GM23338 (cell line): ENCODE data around the gene CELF2. TPM values are rescaled to one million over a fixed set of nuclear protein-coding genes. Genes with fewer than 3 reads are reported as not detected.

ENCODE experiments used
- ATAC-seq: fragments of 200-7000 bp; cut with Tn5 transposase; 3 replicates; pipeline ENCODE4 v1.9.1; 2020
- DNase-seq: peaks from one replicate; pipeline ENCODE4 v3.0.0-alpha.2; 2015; ENCODE audit warnings: low spot score
- H2AFZ ChIP-seq: fragments of 200-600 bp; sonication (generic); 2 replicates; pipeline ENCODE4 v1.8.0; 2016; ENCODE audit warnings: antibody characterized with exemption, mild to moderate bottlenecking, moderate library complexity
- H3F3A ChIP-seq: fragments of 200-600 bp; sonication (generic); replicated peaks from 2 replicates; pipeline ENCODE4 v1.8.0; 2017; ENCODE audit warnings: antibody characterized with exemption, mixed run types, low read depth
- H3K27ac ChIP-seq: fragments of 200-600 bp; sonication (generic); 2 replicates; pipeline ENCODE4 v1.6.1; 2016; ENCODE audit warnings: low read depth
- H3K27me3 ChIP-seq: fragments of 200-600 bp; sonication (generic); 2 replicates; pipeline ENCODE4 v1.8.0; 2016; ENCODE audit warnings: mild to moderate bottlenecking, mixed run types, moderate library complexity; ENCODE audit not compliant: insufficient read depth
- H3K36me3 ChIP-seq: fragments of 200-600 bp; sonication (generic); 2 replicates; pipeline ENCODE4 v1.8.0; 2016; ENCODE audit warnings: mild to moderate bottlenecking; ENCODE audit not compliant: insufficient read depth
- H3K4me1 ChIP-seq: fragments of 200-600 bp; sonication (generic); 2 replicates; pipeline ENCODE4 v1.8.0; 2016; ENCODE audit warnings: mild to moderate bottlenecking, moderate library complexity; ENCODE audit not compliant: insufficient read depth
- H3K4me2 ChIP-seq: fragments of 200-600 bp; sonication (generic); 2 replicates; pipeline ENCODE4 v1.7.1; 2017; ENCODE audit warnings: mixed run types
- H3K4me3 ChIP-seq: fragments of 200-600 bp; sonication (generic); 2 replicates; pipeline ENCODE4 v1.6.1; 2016; ENCODE audit warnings: mixed run types
- H3K79me2 ChIP-seq: fragments of 200-600 bp; sonication (generic); replicated peaks from 2 replicates; pipeline ENCODE4 v1.8.0; 2017; ENCODE audit warnings: mild to moderate bottlenecking; ENCODE audit not compliant: insufficient read depth
- H3K9me2 ChIP-seq: fragments of 200-600 bp; sonication (generic); 2 replicates; pipeline ENCODE4 v1.8.0; 2017; ENCODE audit not compliant: insufficient read depth
- H4K20me1 ChIP-seq: fragments of 200-600 bp; sonication (generic); replicated peaks from 2 replicates; pipeline ENCODE4 v1.8.0; 2017; ENCODE audit warnings: mild to moderate bottlenecking; ENCODE audit not compliant: insufficient read depth
- H3K27ac Mint-ChIP-seq: 2 replicates; pipeline ENCODE4 v1.8.0; 2020; ENCODE audit warnings: inconsistent platforms, mild to moderate bottlenecking, moderate library complexity, mixed read lengths
- H3K27me3 Mint-ChIP-seq: 3 replicates; pipeline ENCODE4 v1.8.0; 2022; ENCODE audit warnings: low read depth, mild to moderate bottlenecking, moderate library complexity, mixed read lengths, inconsistent platforms; ENCODE audit not compliant: insufficient read depth, poor library complexity
- H3K36me3 Mint-ChIP-seq: 3 replicates; pipeline ENCODE4 v1.8.0; 2021; ENCODE audit warnings: low read depth, mild to moderate bottlenecking, inconsistent platforms, moderate library complexity, mixed read lengths
- H3K4me1 Mint-ChIP-seq: 3 replicates; pipeline ENCODE4 v1.8.0; 2020; ENCODE audit warnings: mild to moderate bottlenecking, inconsistent platforms, mixed read lengths
- H3K4me3 Mint-ChIP-seq: 3 replicates; pipeline ENCODE4 v1.8.0; 2021; ENCODE audit warnings: moderate library complexity, mild to moderate bottlenecking, inconsistent platforms, mixed read lengths
- H3K9me3 Mint-ChIP-seq: 3 replicates; pipeline ENCODE4 v1.8.0; 2020; ENCODE audit warnings: moderate library complexity, mild to moderate bottlenecking, inconsistent platforms, mixed read lengths
- CREB1 ChIP-seq: fragments of 250-450 bp; sonication (Bioruptor Pico); IDR thresholded peaks from 2 replicates; pipeline ENCODE4 v1.5.0; 2020; ENCODE audit warnings: low read depth, mild to moderate bottlenecking, moderate library complexity
- CTCF ChIP-seq, 2 experiments: fragments of 200-600 bp in 1 of 2; sonication (generic) in 1 of 2; conservative IDR thresholded peaks; 2 replicates each; pipeline versions ENCODE4 v1.5.1 to v1.6.1; 2016 to 2017; ENCODE audit warnings: antibody characterized with exemption in 2 of 2, low read depth in 2 of 2, mild to moderate bottlenecking in 2 of 2, moderate library complexity in 1 of 2
- ETS1 ChIP-seq: IDR thresholded peaks from 2 replicates; pipeline ENCODE4 v1.6.1; 2016; ENCODE audit warnings: antibody characterized with exemption
- EZH2 ChIP-seq: fragments of 200-600 bp; sonication (generic); IDR thresholded peaks from one replicate; pipeline ENCODE4 v1.8.0; 2017; ENCODE audit warnings: antibody characterized with exemption, mild to moderate bottlenecking, low read depth; ENCODE audit not compliant: unreplicated experiment
- JUNB ChIP-seq: IDR thresholded peaks from one replicate; pipeline ENCODE4 v1.6.1; 2016; ENCODE audit warnings: antibody characterized with exemption; ENCODE audit not compliant: unreplicated experiment
- NANOG ChIP-seq: IDR thresholded peaks from 2 replicates; pipeline ENCODE4 v1.6.1; 2016; ENCODE audit warnings: antibody characterized with exemption, borderline replicate concordance
- POLR2AphosphoS5 ChIP-seq: IDR thresholded peaks from 2 replicates; pipeline ENCODE4 v1.6.1; 2016; ENCODE audit warnings: antibody characterized with exemption, low read depth
- REST ChIP-seq: IDR thresholded peaks from one replicate; pipeline ENCODE4 v1.6.1; 2018; ENCODE audit warnings: antibody characterized with exemption; ENCODE audit not compliant: unreplicated experiment
- STAT1 ChIP-seq: IDR thresholded peaks from one replicate; pipeline ENCODE4 v1.6.1; 2016; ENCODE audit warnings: antibody characterized with exemption; ENCODE audit not compliant: unreplicated experiment
- ZNF114 ChIP-seq: fragments of 250-450 bp; sonication (Bioruptor Pico); IDR thresholded peaks from 2 replicates; pipeline ENCODE4 v1.5.0; 2020; ENCODE audit warnings: mild to moderate bottlenecking, moderate library complexity
- polyA plus RNA-seq: library from polyadenylated mRNA; unstranded; fragments of >200 nt; fragmentation: Nextera tagmentation; extraction: Ambion mirVana; gene quantifications from 2 replicates; pipeline ENCODE4 v1.2.1, GENCODE V29; 2016
- total RNA-seq: library from RNA; depleted of rRNA; stranded (reverse); fragments of >200 nt; shearing (Covaris generic); gene quantifications from 2 replicates; pipeline ENCODE4 v1.2.3, GENCODE V29; 2014

Gene CELF2
- total and polyA plus RNA-seq, 2 experiments from 2014 or later, result 18.1 to 22.5 TPM

GRCh38 chr10:11082526-11082925, 64.9 kb downstream of the CELF2 start:
- H3K27ac ChIP-seq, result no peak overlapping the region
- peaks cover 4% of the 10 kb centered on the region; the same call in 1 of the 2 replicates for H3K9me2 ChIP-seq
- no peaks in the 10 kb centered on the region; the same call in 1 of the 3 replicates for H3K4me1 Mint-ChIP-seq
- no peaks in the 10 kb centered on the region for H3F3A ChIP-seq
- no peaks in the 10 kb centered on the region; the same call in 1 of the 2 replicates for H3K4me1 ChIP-seq
- H3K27ac Mint-ChIP-seq, result no peak overlapping the region
- DNase-seq (no peak), ATAC-seq (no peak)
- no peaks in the 10 kb centered on the region for H4K20me1 ChIP-seq
- no peaks in the 10 kb centered on the region for H3K36me3 Mint-ChIP-seq
- no peak overlapping the region for H3K4me2 ChIP-seq
- H3K27me3 ChIP-seq, result no peaks in the 10 kb centered on the region
- H2AFZ ChIP-seq, result no peak overlapping the region
- no peaks in the 10 kb centered on the region for H3K27me3 Mint-ChIP-seq
- no peak overlapping the region for H3K4me3 Mint-ChIP-seq
- no peaks in the 10 kb centered on the region for H3K9me3 Mint-ChIP-seq
- TF ChIP-seq ZNF114 (CRISPR knock-in tag) (no peak), ETS1 (no peak), REST (no peak), NANOG (no peak), STAT1 (no peak), POLR2AphosphoS5 (no peak), EZH2 (no peak), CTCF (conservative IDR thresholded peaks at IDR 0.05; ENCODE audit: low read depth in 2 of 2) (no peak), CREB1 (CRISPR knock-in tag) (no peak)
- H3K36me3 ChIP-seq, result no peaks in the 10 kb centered on the region
- no peaks in the 10 kb centered on the region for H3K79me2 ChIP-seq
- H3K4me3 ChIP-seq, result no peak overlapping the region

- no peaks in the 10 kb centered on the region for H3K79me2 ChIP-seq
- Mint-ChIP-seq H3K36me3 (no peaks in the 10 kb centered on the region), H3K9me3 (no peaks in the 10 kb centered on the region), H3K4me3 (no peak overlapping the region), H3K27me3 (no peaks in the 10 kb centered on the region), H3K27ac (no peak overlapping the region), H3K4me1 (no peaks in the 10 kb centered on the region)
- H3K36me3 ChIP-seq, result no peaks in the 10 kb centered on the region
- H3K4me1 ChIP-seq, result no peaks in the 10 kb centered on the region; the same call in 1 of the 2 replicates
- H3K27ac ChIP-seq, result no peak overlapping the region
- ATAC-seq (no peak), DNase-seq (no peak)
- no peak overlapping the region for H2AFZ ChIP-seq
- H3F3A ChIP-seq, result no peaks in the 10 kb centered on the region
- peaks cover 4% of the 10 kb centered on the region; the same call in 1 of the 2 replicates for H3K9me2 ChIP-seq
- TF ChIP-seq CTCF (conservative IDR thresholded peaks at IDR 0.05; ENCODE audit: low read depth in 2 of 2) (no peak), JUNB (no peak)
- no peaks in the 10 kb centered on the region for H4K20me1 ChIP-seq
- no peaks in the 10 kb centered on the region for H3K27me3 ChIP-seq
- no peak overlapping the region for H3K4me2 ChIP-seq
- no peak overlapping the region for H3K4me3 ChIP-seq
Observed at GRCh38 chr10:11083051-11083450, 65.4 kb downstream of the CELF2 start.
